Left lung (tissue), 10 donors: ENCODE results near the gene MAFB. TPM values are rescaled to one million over a fixed set of nuclear protein-coding genes. Genes with fewer than 3 reads are reported as not detected.

Experiments used
- ATAC-seq: fragments of 200-7000 bp; cut with Tn5 transposase; one replicate; pipeline ENCODE4 v1.9.1; 2020; ENCODE audit warnings: moderate library complexity
- DNase-seq, 4 donors: peaks; one replicate each; pipeline ENCODE4 v3.0.0-alpha.2; 2013 to 2020
- H3K27ac ChIP-seq, 2 donors: fragments of 200-600 bp; sonication (generic) in 1 of 2; one replicate each; pipeline versions ENCODE4 v1.5.0 to v1.8.0; 2020 to 2021
- H3K27me3 ChIP-seq, 2 donors: fragments of 200-600 bp; sonication (generic) in 1 of 2; one replicate each; pipeline versions ENCODE4 v1.5.0 to v1.8.0; 2020 to 2021
- H3K36me3 ChIP-seq, 2 donors: fragments of 200-600 bp; sonication (generic) in 1 of 2; one replicate each; pipeline versions ENCODE4 v1.5.0 to v1.8.0; 2020 to 2021
- H3K4me1 ChIP-seq, 2 donors: fragments of 200-600 bp; one replicate each; pipeline ENCODE4 v1.8.0; 2021
- H3K4me3 ChIP-seq, 2 donors: fragments of 200-600 bp; sonication (generic) in 1 of 2; one replicate each; pipeline versions ENCODE4 v1.5.0 to v1.8.0; 2020 to 2021; ENCODE audit warnings: mild to moderate bottlenecking in 1 of 2
- H3K9me3 ChIP-seq, 2 donors: fragments of 200-600 bp; sonication (generic) in 1 of 2; one replicate each; pipeline versions ENCODE4 v1.5.0 to v1.8.0; 2020 to 2021
- CTCF ChIP-seq, 2 donors: fragments of 200-600 bp; sonication (generic) in 1 of 2; IDR thresholded peaks; one replicate each; pipeline versions ENCODE4 v1.5.0 to v1.8.0; 2021; ENCODE audit warnings: antibody characterized with exemption in 2 of 2
- intact Hi-C, 2 donors: fragments of 100-400 bp; cut with DNase I; formaldehyde crosslinking; loops; one replicate each; pipeline versions ENCODE4 v1.11.2 to v1.14.2; 2022
- polyA plus RNA-seq, 6 donors: library from polyadenylated mRNA; unstranded; fragments of 120-200 nt; gene quantifications; one replicate each; pipeline ENCODE4 v1.2.1, GENCODE V29; 2013; ENCODE audit not compliant: insufficient read length in 6 of 6
- total RNA-seq, 2 donors: library from RNA; stranded (reverse); fragmentation: NEBNext Ultra II Directional; extraction: Animal tissue kit (Norgen Biotek cat#: 25700); gene quantifications; one replicate each; pipeline ENCODE4 v1.2.1, GENCODE V29; 2021
- donor health status: DM: no; HTN: yes; CAD: no.
- donor health status: DM: no; HTN: no; CAD: no.

MAFB gene
- total and polyA plus RNA-seq, 8 donors: 9.8 to 111 (median 12.3) TPM

GRCh38 chr20:40680161-40680959, 8.7 kb downstream of the MAFB start:
- no peak overlapping the region for H3K27ac ChIP-seq
- H3K36me3 ChIP-seq: peaks cover 0 to 3% of the 10 kb centered on the region in 2 donors
- no peak overlapping the region for H3K4me3 ChIP-seq
- no peaks in the 10 kb centered on the region for H3K9me3 ChIP-seq
- peaks cover 0 to 38% of the 10 kb centered on the region in 2 donors for H3K27me3 ChIP-seq
- intact Hi-C loops: loop anchor here in 1 of 2 donors (10.0 kb wide), 1 partner anchor 396 kb away; no protein-coding TSS in a partner anchor
- ATAC-seq (no peak), DNase-seq (no peak)
- no peak for TF ChIP-seq CTCF (IDR thresholded peaks at IDR 0.05)
- peaks cover 20 to 58% of the 10 kb centered on the region in 2 donors for H3K4me1 ChIP-seq

DNA sequence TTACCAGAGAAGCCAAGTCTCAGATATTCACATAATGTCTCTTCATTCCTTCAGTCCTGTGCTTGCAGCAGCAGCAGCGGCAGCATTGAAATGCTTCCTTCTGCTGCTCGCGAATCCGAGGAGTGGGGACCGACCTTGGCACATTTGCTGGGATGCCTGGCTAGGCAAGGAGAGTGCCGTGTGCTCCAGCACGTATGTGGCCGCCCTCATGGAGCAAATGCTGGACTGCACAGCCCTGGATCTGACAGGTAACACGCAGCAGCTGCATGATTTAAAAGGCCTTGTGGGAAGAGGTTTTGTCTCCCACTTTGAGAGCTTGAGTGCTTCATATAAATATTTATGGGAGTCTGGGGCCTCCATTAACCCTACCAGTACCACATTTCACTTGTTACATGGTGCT, 9.9 kb downstream of the MAFB start:
- Histone ChIP-seq H3K4me1 (peaks cover 20 to 49% of the 10 kb centered on the region in 2 donors), H3K9me3 (no peaks in the 10 kb centered on the region), H3K27ac (no peak overlapping the region), H3K36me3 (no peaks in the 10 kb centered on the region), H3K27me3 (peaks cover 0 to 26% of the 10 kb centered on the region in 2 donors), H3K4me3 (no peak overlapping the region)
- DNase-seq: no peak
- no peak for ATAC-seq
- no peak for TF ChIP-seq CTCF (IDR thresholded peaks at IDR 0.05)
- intact Hi-C loops: no loop called here

GRCh38 chr20:40678286-40678875, 10.7 kb downstream of the MAFB start:
- H3K4me3 ChIP-seq: no peak overlapping the region
- no peak for DNase-seq
- H3K36me3 ChIP-seq: no peaks in the 10 kb centered on the region
- no peak for TF ChIP-seq CTCF (IDR thresholded peaks at IDR 0.05)
- peaks cover 0 to 18% of the 10 kb centered on the region in 2 donors for H3K27me3 ChIP-seq
- peaks cover 20 to 41% of the 10 kb centered on the region in 2 donors for H3K4me1 ChIP-seq
- no peak overlapping the region for H3K27ac ChIP-seq
- no peaks in the 10 kb centered on the region for H3K9me3 ChIP-seq
- ATAC-seq: no peak
- intact Hi-C loops: no loop called here

GRCh38 chr20:40677343-40677924, 11.6 kb downstream of the MAFB start:
- no peaks in the 10 kb centered on the region for H3K36me3 ChIP-seq
- no peak for TF ChIP-seq CTCF (IDR thresholded peaks at IDR 0.05)
- ATAC-seq (no peak), DNase-seq (no peak)
- H3K4me1 ChIP-seq: peaks cover 10 to 32% of the 10 kb centered on the region in 2 donors
- H3K9me3 ChIP-seq: no peaks in the 10 kb centered on the region
- intact Hi-C loops: no loop called here
- peaks cover 0 to 8% of the 10 kb centered on the region in 2 donors for H3K27me3 ChIP-seq
- no peak overlapping the region for H3K27ac ChIP-seq
- H3K4me3 ChIP-seq: no peak overlapping the region
